Mucosa of descending colon (tissue), 3 donors: ENCODE data around the gene TMEM243. TPM values are rescaled to one million over a fixed set of nuclear protein-coding genes. Genes with fewer than 3 reads are reported as not detected.

Experiments used
- ATAC-seq: fragments of 200-7000 bp; cut with Tn5 transposase; one replicate; pipeline ENCODE4 v1.9.1; 2020; ENCODE audit warnings: mild to moderate bottlenecking, moderate library complexity
- DNase-seq, 3 donors: peaks; one replicate each; pipeline ENCODE4 v3.0.0-alpha.2; 2020
- H3K36me3 ChIP-seq: fragments of 200-600 bp; one replicate; pipeline ENCODE4 v1.8.0; 2021; ENCODE audit warnings: low read depth, mild to moderate bottlenecking
- H3K4me1 ChIP-seq: fragments of 200-600 bp; one replicate; pipeline ENCODE4 v1.8.0; 2021; ENCODE audit warnings: low read depth, mild to moderate bottlenecking
- H3K4me3 ChIP-seq: fragments of 200-600 bp; one replicate; pipeline ENCODE4 v1.8.0; 2021; ENCODE audit warnings: mild to moderate bottlenecking
- H3K9me3 ChIP-seq: fragments of 200-600 bp; one replicate; pipeline ENCODE4 v1.8.0; 2021; ENCODE audit warnings: mild to moderate bottlenecking
- CTCF ChIP-seq: fragments of 200-600 bp; IDR thresholded peaks from one replicate; pipeline ENCODE4 v1.8.0; 2022; ENCODE audit warnings: antibody characterized with exemption, mild to moderate bottlenecking
- intact Hi-C, 2 donors: fragments of 100-400 bp; cut with DNase I in 1 of 2; cut with micrococcal nuclease in 1 of 2; formaldehyde crosslinking; loops; one replicate each; pipeline versions ENCODE4 v1.11.0 to v1.11.1; 2022; cut with DNase I, micrococcal nuclease
- total RNA-seq, 3 donors: library from RNA; stranded (reverse); fragmentation: NEBNext Ultra II Directional in 2 of 3; extraction: Animal tissue kit (Norgen Biotek cat#: 25700) in 2 of 3; gene quantifications; one replicate each; pipeline versions ENCODE4 v1.2.1 to v1.2.4, GENCODE V29; 2021 to 2023
- donor health status: DM: no; HTN: no; CAD: no; lungs with moderate emphysema.
- donor health status: DM: no; HTN: no; CAD: no.
- donor health status: DM: no; HTN: yes; CAD: no.

The TMEM243 gene
- total RNA-seq, 3 donors from 2014 or later = 13.8 to 17.5 (median 17.1) TPM

GRCh38 chr7:87199700-87200450 is 19.7 kb downstream of the TMEM243 start:
- peaks cover 5% of the 10 kb centered on the region for H3K9me3 ChIP-seq
- ATAC-seq = peak; percentile 10

GRCh38 chr7:87199241-87199640 is 20.3 kb downstream of the TMEM243 start:
- intact Hi-C loops = no loop called here
- Histone ChIP-seq H3K9me3 (no peaks in the 10 kb centered on the region), H3K4me3 (no peak overlapping the region), H3K4me1 (no peaks in the 10 kb centered on the region), H3K36me3 (no peaks in the 10 kb centered on the region)
- ATAC-seq = no peak
- no peak for TF ChIP-seq CTCF
- no peak for DNase-seq

More at GRCh38 chr7:87199700-87200450, 19.7 kb downstream of the TMEM243 start:
- intact Hi-C loops = no loop called here
- DNase-seq = no peak
- Histone ChIP-seq H3K36me3 (no peaks in the 10 kb centered on the region), H3K4me3 (no peak overlapping the region), H3K4me1 (no peaks in the 10 kb centered on the region)
- TF ChIP-seq CTCF = no peak

GRCh38 chr7:87193912-87194311 is 25.6 kb downstream of the TMEM243 start:
- H3K4me3 ChIP-seq = no peak overlapping the region
- intact Hi-C loops = no loop called here
- ATAC-seq = no peak

GRCh38 chr7:87192784-87193487 is 26.6 kb downstream of the TMEM243 start:
- Histone ChIP-seq H3K4me1 (no peaks in the 10 kb centered on the region), H3K36me3 (no peaks in the 10 kb centered on the region), H3K4me3 (no peak overlapping the region), H3K9me3 (no peaks in the 10 kb centered on the region)
- no peak for TF ChIP-seq CTCF
- intact Hi-C loops = no loop called here
- ATAC-seq (no peak), DNase-seq (no peak)

More at GRCh38 chr7:87193912-87194311, 25.6 kb downstream of the TMEM243 start:
- Histone ChIP-seq H3K4me1 (no peaks in the 10 kb centered on the region), H3K9me3 (no peaks in the 10 kb centered on the region), H3K36me3 (no peaks in the 10 kb centered on the region)
- DNase-seq = no peak
- no peak for TF ChIP-seq CTCF

GRCh38 chr7:87190783-87191182 is 28.7 kb downstream of the TMEM243 start:
- Histone ChIP-seq H3K36me3 (no peaks in the 10 kb centered on the region), H3K9me3 (no peaks in the 10 kb centered on the region), H3K4me1 (no peaks in the 10 kb centered on the region), H3K4me3 (no peak overlapping the region)
- ATAC-seq (no peak), DNase-seq (no peak)
- TF ChIP-seq CTCF = no peak
- intact Hi-C loops = no loop called here
